GM12874 (cell line): ENCODE measurements around the gene TRPM3.

Experiments
- TF ChIP-seq, protein P1 (sequence below): IDR thresholded peaks from 2 replicates; pipeline ENCODE4 v1.5.1; 2011; ENCODE audit warnings: low read depth, mild to moderate bottlenecking, control low read depth, low read length, moderate library complexity; ENCODE audit not compliant: insufficient read depth

Gene TRPM3

DNA sequence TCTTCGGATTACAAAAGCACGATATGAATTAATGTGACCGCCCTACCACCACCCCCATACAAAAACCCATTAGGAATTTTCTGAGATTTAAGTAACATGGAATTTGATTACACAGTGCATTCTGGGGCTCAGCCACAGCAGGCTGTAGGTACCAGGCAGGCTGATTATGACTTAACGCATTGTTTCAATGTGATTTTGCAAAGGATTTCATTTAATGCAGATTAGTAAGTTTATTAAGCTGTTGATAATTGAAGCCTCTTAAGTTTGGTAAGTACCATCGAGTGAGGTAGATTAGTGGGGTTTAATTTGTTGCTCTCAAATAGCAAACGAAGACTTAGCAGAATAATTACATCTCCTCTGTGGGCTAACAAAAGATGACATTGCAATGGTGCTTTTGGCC is 240.1 kb downstream of the TRPM3 start:
- TF ChIP-seq, protein P1, sequence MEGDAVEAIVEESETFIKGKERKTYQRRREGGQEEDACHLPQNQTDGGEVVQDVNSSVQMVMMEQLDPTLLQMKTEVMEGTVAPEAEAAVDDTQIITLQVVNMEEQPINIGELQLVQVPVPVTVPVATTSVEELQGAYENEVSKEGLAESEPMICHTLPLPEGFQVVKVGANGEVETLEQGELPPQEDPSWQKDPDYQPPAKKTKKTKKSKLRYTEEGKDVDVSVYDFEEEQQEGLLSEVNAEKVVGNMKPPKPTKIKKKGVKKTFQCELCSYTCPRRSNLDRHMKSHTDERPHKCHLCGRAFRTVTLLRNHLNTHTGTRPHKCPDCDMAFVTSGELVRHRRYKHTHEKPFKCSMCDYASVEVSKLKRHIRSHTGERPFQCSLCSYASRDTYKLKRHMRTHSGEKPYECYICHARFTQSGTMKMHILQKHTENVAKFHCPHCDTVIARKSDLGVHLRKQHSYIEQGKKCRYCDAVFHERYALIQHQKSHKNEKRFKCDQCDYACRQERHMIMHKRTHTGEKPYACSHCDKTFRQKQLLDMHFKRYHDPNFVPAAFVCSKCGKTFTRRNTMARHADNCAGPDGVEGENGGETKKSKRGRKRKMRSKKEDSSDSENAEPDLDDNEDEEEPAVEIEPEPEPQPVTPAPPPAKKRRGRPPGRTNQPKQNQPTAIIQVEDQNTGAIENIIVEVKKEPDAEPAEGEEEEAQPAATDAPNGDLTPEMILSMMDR, result no peak

DNA sequence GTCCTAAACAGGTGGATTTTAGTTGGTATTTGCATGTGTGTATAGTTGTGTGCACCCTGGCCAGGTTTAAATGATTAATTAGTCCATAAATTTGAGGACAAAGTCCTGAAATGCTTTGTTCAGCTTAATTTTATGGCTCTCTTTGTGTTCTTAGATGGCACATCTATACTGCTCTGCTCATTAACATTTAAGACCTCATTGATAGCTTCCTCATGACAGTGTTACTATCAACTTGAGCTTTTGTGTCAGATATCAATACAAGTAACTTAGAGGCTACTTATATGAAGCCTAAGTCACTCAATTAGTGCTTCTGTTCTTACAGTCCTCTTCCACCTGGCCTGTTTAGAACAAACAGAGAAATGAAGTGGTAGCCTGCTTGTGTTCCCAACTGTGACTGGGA is 240.9 kb downstream of the TRPM3 start:
- TF ChIP-seq, protein P1, result no peak

DNA sequence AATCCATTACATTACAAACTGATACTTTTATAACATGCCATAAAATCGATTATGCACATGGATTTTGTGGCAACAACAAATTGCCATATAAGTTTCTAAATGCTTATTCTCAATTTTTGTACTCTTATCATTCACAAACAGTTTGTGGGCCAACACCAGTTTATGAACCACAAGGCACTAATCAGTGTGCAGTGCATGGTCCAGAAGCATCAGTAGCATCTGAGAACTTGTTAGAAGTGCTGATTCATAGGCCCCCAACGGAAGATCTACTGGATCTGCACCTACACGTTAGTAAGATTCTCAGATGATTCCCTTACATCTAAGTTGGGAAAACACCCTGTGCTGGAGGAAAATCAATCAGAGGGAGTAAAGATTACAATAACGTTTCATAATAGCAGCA is 242.8 kb downstream of the TRPM3 start:
- TF ChIP-seq, protein P1, result no peak

DNA sequence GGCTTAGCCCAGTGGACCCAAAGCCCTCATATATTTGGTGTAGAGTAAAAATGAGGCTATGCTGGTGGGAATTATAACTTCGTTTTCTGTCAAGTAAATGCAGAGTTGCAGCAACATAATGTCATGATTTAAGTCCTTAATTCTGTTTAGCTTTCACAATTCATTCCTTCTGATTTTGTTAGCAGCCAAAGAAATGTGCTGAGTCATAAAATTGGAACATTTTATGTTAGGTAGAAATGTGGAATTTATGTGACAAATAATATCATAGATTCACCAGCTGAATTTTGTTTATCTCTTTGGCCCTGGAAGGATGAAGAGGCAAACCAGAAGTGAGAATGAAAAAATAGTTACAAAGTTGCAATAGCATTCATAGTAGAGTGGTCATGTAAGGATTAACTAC is 247.0 kb downstream of the TRPM3 start:
- TF ChIP-seq, protein P1, result no peak

DNA sequence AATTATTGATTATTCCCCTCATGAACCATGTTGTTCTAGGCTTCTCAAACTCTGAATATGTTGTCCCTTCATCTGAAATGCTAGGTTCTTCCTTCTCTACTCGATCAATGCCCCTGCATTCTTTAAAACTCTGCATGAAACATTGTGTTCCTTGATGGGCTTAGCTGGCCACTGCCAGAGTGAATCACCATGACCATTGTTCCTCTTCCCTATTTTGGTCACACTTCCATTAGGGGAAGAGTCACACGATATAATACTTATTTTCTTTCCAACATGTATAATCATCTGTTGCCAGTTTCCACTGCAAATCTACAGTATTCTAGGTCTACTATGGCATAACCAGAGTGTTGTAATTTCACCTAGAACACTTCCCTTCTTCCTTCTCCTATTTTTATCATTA is 247.9 kb downstream of the TRPM3 start:
- TF ChIP-seq, protein P1, result no peak

GRCh38 chr9:70868661-70869652 is 252.5 kb downstream of the TRPM3 start:
- TF ChIP-seq, protein P1, result no peak

- TF ChIP-seq, protein P1, result no peak
Measured at GRCh38 chr9:70868041-70868440, 253.4 kb downstream of the TRPM3 start.
